Endothelial cell of umbilical vein (primary cell): Measurements from ENCODE around the gene ERCC4. TPM values are rescaled to one million over a fixed set of nuclear protein-coding genes. Genes with fewer than 3 reads are reported as not detected.

Experiments
- polyA plus RNA-seq, 4 experiments: library from polyadenylated mRNA; depleted of rRNA in 3 of 4; stranded (reverse) in 3 of 4; unstranded in 1 of 4; fragments of >200 nt; gene quantifications; 2 replicates each; pipeline versions ENCODE4 v1.2.1 to v1.2.3, GENCODE V29; 2011 to 2012; ENCODE audit warnings: missing spikeins in 1 of 4
- total RNA-seq: library from RNA; stranded (reverse); gene quantifications from 2 replicates; pipeline ENCODE4 v1.2.3, GENCODE V29; 2021

Gene ERCC4
- total and polyA plus RNA-seq, 2 donors (not counting 3 experiments of a cell fraction or from before 2014, with no cell fraction given) = 4.9 to 17.1 TPM

Other genes starting within 250 kb of the ERCC4 start
- 49.5 and 50.2 TPM in 2 replicates for gene MRTFB, start 151.2 kb downstream of the ERCC4 start, total RNA-seq
- gene MRTFB, start 151.2 kb downstream of the ERCC4 start, polyA plus RNA-seq = 19.6 and 23.5 TPM in 2 replicates